H1 (cell line): ENCODE data around the gene CD34. TPM values are rescaled to one million over a fixed set of nuclear protein-coding genes. Genes with fewer than 3 reads are reported as not detected.

Experiments used
- BRCA1 ChIP-seq: IDR thresholded peaks from 2 replicates; pipeline ENCODE4 v1.6.1; 2012; ENCODE audit warnings: low read depth, low read length, improper control_type of control experiment
- EZH2 ChIP-seq: fragments of 200-600 bp; sonication (generic); IDR thresholded peaks from 2 replicates; pipeline ENCODE4 v1.7.1; 2012; ENCODE audit warnings: low read depth, mild to moderate bottlenecking, moderate library complexity, low read length, inconsistent platforms; ENCODE audit not compliant: severe bottlenecking
- TAF7 ChIP-seq: optimal IDR thresholded peaks from 2 replicates; pipeline ENCODE3; 2011; ENCODE audit warnings: low read depth, mild to moderate bottlenecking, inconsistent platforms, low read length, moderate library complexity, borderline replicate concordance
- TCF12 ChIP-seq: IDR thresholded peaks from 2 replicates; pipeline ENCODE4 v1.6.1; 2011; ENCODE audit warnings: low read depth, mild to moderate bottlenecking, low read length
- polyA plus RNA-seq, 7 experiments: library from polyadenylated mRNA; depleted of rRNA in 3 of 7; stranded (reverse) in 5 of 7; unstranded in 2 of 7; fragments of >200 nt in 5 of 7; fragments of 200-250 nt in 2 of 7; gene quantifications; 1 replicate in 5 of 7; 2 replicates in 1 of 7; 4 replicates in 1 of 7; pipeline versions ENCODE4 v1.2.1 to v1.2.3, GENCODE V29; 2011 to 2013; ENCODE audit warnings: missing spikeins in 2 of 7, mixed read lengths in 2 of 7
- total RNA-seq: library from RNA; stranded (reverse); fragmentation: NEBNext Ultra II Directional; extraction: Animal tissue kit (Norgen Biotek cat#: 25700); gene quantifications from 2 replicates; pipeline ENCODE4 v1.2.1, GENCODE V29; 2021

The CD34 gene
- total and polyA plus RNA-seq, 2 of the 8 experiments (the other 6 are each of a cell fraction or from before 2014, with no cell fraction given), result 0.39 to 0.54 TPM

- TF ChIP-seq BRCA1 (no peak), EZH2 (no peak), TCF12 (no peak), TAF7 (no peak)
These were observed 44.3 kb downstream of the CD34 start (continued) for GRCh38 chr1:207866471-207867135.
